Measurements from ENCODE around the gene TMA7B.

DNA sequence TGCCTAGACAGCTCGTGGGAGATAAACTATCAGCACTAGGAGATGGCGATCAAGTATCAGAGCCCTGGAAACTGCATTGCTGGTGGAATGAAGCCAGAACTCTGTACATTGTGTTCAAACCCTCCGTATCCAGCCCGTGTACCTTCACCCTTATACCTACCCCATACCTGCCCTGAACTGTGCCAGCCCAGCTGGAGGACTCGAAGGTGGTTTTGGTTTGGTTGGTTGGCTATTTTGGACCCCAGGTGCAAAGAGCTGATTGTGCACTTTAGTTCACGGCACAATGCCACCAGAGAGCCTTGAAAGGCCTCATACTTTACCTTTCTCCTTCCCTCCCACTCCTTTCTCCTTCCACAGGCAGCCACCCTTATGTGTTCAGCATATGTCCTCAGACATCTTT is 50.5 kb downstream of the TMA7B start:
- TF ChIP-seq CTCF (IDR thresholded peaks at IDR 0.05), result no peak
- no peak for TF ChIP-seq EZH2 (IDR thresholded peaks at IDR 0.05; ENCODE audit: borderline replicate concordance, insufficient read depth, low read depth, low read length, poor library complexity, severe bottlenecking)

Measured in B cell (primary cell).